ENCODE measurements around the gene PER2. TPM values are rescaled to one million over a fixed set of nuclear protein-coding genes. Genes with fewer than 3 reads are reported as not detected.

PER2 gene
- total RNA-seq, 1 donor from 2014 or later = 21.6 TPM

- DNase-seq (ENCODE audit: low spot score in 2 of 2) = no peak
- intact Hi-C loops (cut with DNase I) = no loop called here
- Histone ChIP-seq H3K9me3 (no peaks in the 10 kb centered on the region), H3K4me1 (no peaks in the 10 kb centered on the region), H3K36me3 (no peaks in the 10 kb centered on the region), H3K27me3 (no peaks in the 10 kb centered on the region), H3K27ac (no peak overlapping the region), H3K4me3 (no peak overlapping the region)
- TF ChIP-seq CTCF (IDR thresholded peaks at IDR 0.05) = no peak
These were observed 11.4 kb upstream of the PER2 start for GRCh38 chr2:238299803-238300202.

GRCh38 chr2:238296638-238297457 lies 8.4 kb upstream of the PER2 start:
- no peak for DNase-seq (ENCODE audit: low spot score in 2 of 2)
- Histone ChIP-seq H3K36me3 (no peaks in the 10 kb centered on the region), H3K4me3 (no peak overlapping the region), H3K27ac (no peak overlapping the region), H3K9me3 (no peaks in the 10 kb centered on the region), H3K4me1 (no peaks in the 10 kb centered on the region), H3K27me3 (no peaks in the 10 kb centered on the region)
- intact Hi-C loops (cut with DNase I) = no loop called here
- TF ChIP-seq CTCF (IDR thresholded peaks at IDR 0.05) = no peak

- DNase-seq (ENCODE audit: low spot score in 2 of 2) = no peak
- H3K4me3 ChIP-seq = no peak overlapping the region
These were observed 7.0 kb upstream of the PER2 start for GRCh38 chr2:238295144-238296112.

GRCh38 chr2:238294393-238295143 lies 6.2 kb upstream of the PER2 start:
- no peak for DNase-seq (ENCODE audit: low spot score in 2 of 2)
- H3K4me1 ChIP-seq = peaks cover 0 to under 1% of the 10 kb centered on the region in 2 donors
- H3K4me3 ChIP-seq = no peak overlapping the region
- H3K36me3 ChIP-seq = no peaks in the 10 kb centered on the region
- no peaks in the 10 kb centered on the region for H3K27me3 ChIP-seq
- no peaks in the 10 kb centered on the region for H3K9me3 ChIP-seq
- intact Hi-C loops (cut with DNase I) = no loop called here
- H3K27ac ChIP-seq = no peak overlapping the region
- no peak for TF ChIP-seq CTCF (IDR thresholded peaks at IDR 0.05)

More at GRCh38 chr2:238295144-238296112, 7.0 kb upstream of the PER2 start:
- H3K9me3 ChIP-seq = no peaks in the 10 kb centered on the region
- TF ChIP-seq CTCF (IDR thresholded peaks at IDR 0.05) = no peak
- H3K27ac ChIP-seq = no peak overlapping the region
- H3K27me3 ChIP-seq = no peaks in the 10 kb centered on the region
- intact Hi-C loops (cut with DNase I) = no loop called here
- H3K36me3 ChIP-seq = no peaks in the 10 kb centered on the region
- no peaks in the 10 kb centered on the region for H3K4me1 ChIP-seq

GRCh38 chr2:238294046-238294392 lies 5.6 kb upstream of the PER2 start:
- H3K36me3 ChIP-seq = no peaks in the 10 kb centered on the region
- H3K27me3 ChIP-seq = no peaks in the 10 kb centered on the region
- intact Hi-C loops (cut with DNase I) = no loop called here
- TF ChIP-seq CTCF (IDR thresholded peaks at IDR 0.05) = no peak
- H3K4me1 ChIP-seq = peaks cover 2 to 3% of the 10 kb centered on the region in 2 donors
- no peaks in the 10 kb centered on the region for H3K9me3 ChIP-seq
- no peak overlapping the region for H3K4me3 ChIP-seq
- no peak overlapping the region for H3K27ac ChIP-seq
- no peak for DNase-seq (ENCODE audit: low spot score in 2 of 2)
